SK-N-MC (cell line): ENCODE measurements around the gene KCNQ1.

Experiments used
- EZH2 ChIP-seq: fragments of 200-600 bp; sonication (generic); IDR thresholded peaks from one replicate; pipeline ENCODE4 v1.6.1; 2017; ENCODE audit warnings: antibody characterized with exemption
- POLR2AphosphoS5 ChIP-seq: IDR thresholded peaks from 2 replicates; pipeline ENCODE4 v1.6.1; 2012; ENCODE audit warnings: mild to moderate bottlenecking, low read depth, low read length, borderline replicate concordance

- TF ChIP-seq EZH2 (no peak), POLR2AphosphoS5 (no peak)
Observed at GRCh38 chr11:2795491-2795991, 350.7 kb downstream of the KCNQ1 start.
